Activated B cell treated with CpG ODN at 0.5 μM for 24 hours (primary cell): ENCODE results near the gene ESYT2. TPM values are rescaled to one million over a fixed set of nuclear protein-coding genes. Genes with fewer than 3 reads are reported as not detected.
"Not testable (repeated sequence)": the region's sequence is repeated elsewhere in the genome, so short reads cannot be mapped to it uniquely, and the experiment has no call there.

Experiments used
- ATAC-seq: fragments of 200-7000 bp; cut with Tn5 transposase; one replicate; pipeline ENCODE4 v1.10.0; 2021; ENCODE audit warnings: low read depth, mild to moderate bottlenecking, moderate library complexity
- CTCF ChIA-PET: fragments of 350-600 bp; sonication (Branson Sonifier 250); formaldehyde crosslinking; loops from one replicate; lab custom pipeline; 2021; ENCODE audit warnings: antibody characterized with exemption; lab: Charles Lee
- POLR2A ChIA-PET: fragments of 350-600 bp; sonication (Branson Sonifier 250); formaldehyde crosslinking; loops from one replicate; lab custom pipeline; 2021; ENCODE audit warnings: antibody characterized with exemption; lab: Charles Lee
- DNase-seq: peaks from one replicate; pipeline ENCODE4 v3.0.0; 2022
- H3K27ac Mint-ChIP-seq: one replicate; pipeline ENCODE4 v1.8.0; 2020; ENCODE audit warnings: mixed read lengths
- H3K27me3 Mint-ChIP-seq: one replicate; pipeline ENCODE4 v1.8.0; 2021; ENCODE audit warnings: mixed read lengths
- H3K36me3 Mint-ChIP-seq: one replicate; pipeline ENCODE4 v1.8.0; 2021; ENCODE audit warnings: low read depth, mixed read lengths
- H3K4me1 Mint-ChIP-seq: one replicate; pipeline ENCODE4 v1.8.0; 2021; ENCODE audit warnings: mixed read lengths
- H3K4me3 Mint-ChIP-seq: one replicate; pipeline ENCODE4 v1.8.0; 2020; ENCODE audit warnings: mild to moderate bottlenecking, mixed read lengths
- H3K9me3 Mint-ChIP-seq: one replicate; pipeline ENCODE4 v1.8.0; 2020; ENCODE audit warnings: mixed read lengths
- intact Hi-C: fragments of 100-400 bp; cut with micrococcal nuclease; formaldehyde crosslinking; loops from one replicate; pipeline ENCODE4 v1.15.1; 2024
- total RNA-seq: library from RNA; stranded (reverse); gene quantifications from 2 replicates; pipeline ENCODE4 v1.2.3, GENCODE V29; 2022
- TF ChIP-seq, protein P1 (sequence below): fragments of 200-600 bp; IDR thresholded peaks from one replicate; pipeline ENCODE4 v1.8.0; 2022; ENCODE audit warnings: antibody characterized with exemption, mild to moderate bottlenecking

ESYT2 gene
- total RNA-seq, 1 donor from 2014 or later: 21.3 TPM

DNA sequence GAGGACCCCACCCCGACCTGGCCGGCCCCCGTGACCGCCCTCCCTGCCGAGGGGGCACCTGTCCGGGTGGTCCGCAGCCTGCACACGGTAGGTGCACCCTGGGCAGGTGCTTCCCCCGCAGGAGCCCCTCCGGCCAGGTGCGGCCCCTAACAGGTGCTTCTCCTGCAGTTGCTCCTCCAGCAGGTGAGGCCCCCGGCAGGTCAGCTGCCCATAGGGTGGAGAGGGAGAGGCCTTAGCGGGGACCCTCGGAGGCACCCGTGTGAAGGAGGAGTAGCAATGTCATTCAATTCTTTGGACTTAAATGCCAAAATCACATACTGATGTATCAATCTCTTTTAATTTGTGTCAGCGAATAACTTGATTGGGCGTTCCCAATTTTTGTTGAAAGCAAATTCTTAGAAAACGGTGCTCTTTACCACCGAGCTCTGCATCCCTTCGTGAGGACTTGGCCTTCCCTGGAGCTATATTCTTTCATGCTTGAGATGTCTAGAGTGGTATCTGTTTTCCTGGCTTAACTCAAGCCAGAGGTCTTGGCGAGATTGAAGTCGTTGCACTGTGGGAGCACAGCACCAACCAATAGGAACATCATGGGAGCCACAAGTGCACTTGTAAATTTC is 124.0 kb downstream of the ESYT2 start:
- peaks cover 14% of the 10 kb centered on the region for H3K4me1 Mint-ChIP-seq
- H3K4me3 Mint-ChIP-seq: peak overlapping the region; percentile 90
- ATAC-seq (no peak), DNase-seq (no peak)
- intact Hi-C loops: loop anchor here (2.0 kb wide), 2 partner anchors 271 to 1567 kb away; partner anchors contain the start of gene UBE3C
- H3K27me3 Mint-ChIP-seq: no peaks in the 10 kb centered on the region
- peak overlapping the region; percentile 32 for H3K27ac Mint-ChIP-seq
- ChIA-PET POLR2A (interaction anchor here (1.0 to 1.8 kb wide), 5 partner anchors 9 to 164 kb away, joined by 3 to 24 read pairs (median 4); partner anchors contain the start of genes DYNC2I1 and ESYT2), CTCF (interaction anchor here (1.2 kb wide), 1 partner anchor 9 kb away, joined by 4 read pairs; no protein-coding TSS in a partner anchor)
- H3K9me3 Mint-ChIP-seq: no peaks in the 10 kb centered on the region
- TF ChIP-seq, protein P1, sequence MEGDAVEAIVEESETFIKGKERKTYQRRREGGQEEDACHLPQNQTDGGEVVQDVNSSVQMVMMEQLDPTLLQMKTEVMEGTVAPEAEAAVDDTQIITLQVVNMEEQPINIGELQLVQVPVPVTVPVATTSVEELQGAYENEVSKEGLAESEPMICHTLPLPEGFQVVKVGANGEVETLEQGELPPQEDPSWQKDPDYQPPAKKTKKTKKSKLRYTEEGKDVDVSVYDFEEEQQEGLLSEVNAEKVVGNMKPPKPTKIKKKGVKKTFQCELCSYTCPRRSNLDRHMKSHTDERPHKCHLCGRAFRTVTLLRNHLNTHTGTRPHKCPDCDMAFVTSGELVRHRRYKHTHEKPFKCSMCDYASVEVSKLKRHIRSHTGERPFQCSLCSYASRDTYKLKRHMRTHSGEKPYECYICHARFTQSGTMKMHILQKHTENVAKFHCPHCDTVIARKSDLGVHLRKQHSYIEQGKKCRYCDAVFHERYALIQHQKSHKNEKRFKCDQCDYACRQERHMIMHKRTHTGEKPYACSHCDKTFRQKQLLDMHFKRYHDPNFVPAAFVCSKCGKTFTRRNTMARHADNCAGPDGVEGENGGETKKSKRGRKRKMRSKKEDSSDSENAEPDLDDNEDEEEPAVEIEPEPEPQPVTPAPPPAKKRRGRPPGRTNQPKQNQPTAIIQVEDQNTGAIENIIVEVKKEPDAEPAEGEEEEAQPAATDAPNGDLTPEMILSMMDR: no peak
- peaks cover 2% of the 10 kb centered on the region for H3K36me3 Mint-ChIP-seq

DNA sequence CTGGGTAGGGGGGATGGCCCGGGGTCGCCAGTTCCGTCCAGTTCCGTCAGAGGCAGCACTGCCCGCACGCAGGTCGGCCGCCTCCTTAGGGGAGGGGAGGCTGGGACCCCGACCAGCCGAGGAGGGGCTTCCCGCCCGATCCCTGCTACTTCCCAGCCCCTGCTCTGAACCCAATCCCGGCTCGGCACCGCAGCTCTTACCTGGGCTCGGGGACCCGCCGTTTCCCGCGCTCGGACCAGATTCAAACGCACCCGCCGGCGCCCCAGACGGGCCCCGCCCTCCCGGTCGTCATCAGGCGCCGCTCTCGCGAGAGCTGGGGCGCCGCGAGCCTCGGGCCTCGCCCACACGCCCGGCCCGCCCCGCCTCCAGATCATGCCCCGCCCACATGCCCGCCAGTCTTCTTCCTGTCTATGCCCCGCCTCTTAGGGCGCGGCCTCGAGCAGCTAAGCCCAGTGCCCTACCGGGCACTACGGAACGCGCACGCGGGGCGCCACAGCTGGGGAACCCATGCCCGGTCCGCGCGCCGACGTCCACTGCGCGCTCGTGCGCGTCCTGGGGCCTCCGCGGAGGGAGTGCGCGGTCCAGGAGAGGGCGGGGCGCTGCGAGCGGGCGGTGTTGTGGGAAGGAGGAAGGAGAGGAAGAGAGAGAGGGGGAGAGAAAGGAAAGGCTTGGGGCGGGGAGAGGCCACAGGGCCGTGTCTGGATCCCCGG is 124.6 kb downstream of the ESYT2 start, which contains the start of gene NCAPG2:
Gene NCAPG2 (minus strand): TSS at position 281 of the 710 bp plus-strand sequence. CDS start 2,905 bp downstream, outside the sequence.
- TF ChIP-seq, protein P1: no peak
- ATAC-seq (peak; percentile 98), DNase-seq (peak; percentile 97)
- peaks cover 13% of the 10 kb centered on the region for H3K4me1 Mint-ChIP-seq
- H3K4me3 Mint-ChIP-seq: peak within 1 kb of the TSS; percentile 90
- ChIA-PET CTCF (interaction anchor here (1.2 to 1.3 kb wide), 2 partner anchors 8 to 272 kb away, joined by 4 to 5 read pairs; no protein-coding TSS in a partner anchor), POLR2A (interaction anchor here (1.0 to 1.8 kb wide), 5 partner anchors 8 to 163 kb away, joined by 3 to 24 read pairs (median 4); partner anchors contain the start of genes DYNC2I1 and ESYT2)
- no peaks in the 10 kb centered on the region for H3K27me3 Mint-ChIP-seq
- peaks cover 2% of the 10 kb centered on the region for H3K36me3 Mint-ChIP-seq
- peak within 1 kb of the TSS; percentile 69 for H3K27ac Mint-ChIP-seq
- intact Hi-C loops: loop anchor here (1.0 to 5.0 kb wide), 6 partner anchors 92 to 1566 kb away; partner anchors contain the start of genes DYNC2I1, ESYT2 and UBE3C
- H3K9me3 Mint-ChIP-seq: no peaks in the 10 kb centered on the region

DNA sequence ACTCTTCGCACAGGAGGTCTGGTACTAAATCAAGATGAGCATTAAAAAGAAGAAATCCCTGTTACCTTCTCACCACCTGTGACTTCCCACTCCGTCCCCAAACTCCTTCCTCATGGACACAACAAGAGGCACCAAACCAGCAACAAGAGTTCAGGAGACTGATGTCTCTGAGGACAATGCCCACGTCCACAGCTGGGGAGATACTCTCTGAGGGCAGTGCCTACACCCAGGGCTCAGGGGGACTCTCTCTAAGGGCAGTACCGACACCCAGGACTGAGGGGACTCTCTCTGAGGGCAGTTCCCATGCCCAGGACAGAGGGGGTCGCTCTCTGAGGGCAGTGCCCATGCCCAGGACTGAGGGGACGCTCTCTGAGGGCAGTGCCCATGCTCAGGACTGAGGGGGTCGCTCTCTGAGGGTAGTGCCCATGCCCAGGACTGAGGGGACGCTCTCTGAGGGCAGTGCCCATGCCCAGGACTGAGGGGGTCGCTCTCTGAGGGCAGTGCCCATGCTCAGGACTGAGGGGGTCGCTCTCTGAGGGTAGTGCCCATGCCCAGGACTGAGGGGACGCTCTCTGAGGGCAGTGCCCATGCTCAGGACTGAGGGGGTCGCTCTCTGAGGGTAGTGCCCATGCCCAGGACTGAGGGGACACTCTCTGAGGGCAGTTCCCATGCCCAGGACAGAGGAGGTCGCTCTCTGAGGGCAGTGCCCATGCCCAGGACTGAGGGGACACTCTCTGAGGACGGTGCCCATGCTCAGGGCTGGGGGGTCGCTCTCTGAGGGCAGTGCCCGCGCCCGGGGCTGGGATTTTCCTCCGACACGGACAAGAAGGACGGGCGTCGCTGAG is 125.4 kb downstream of the ESYT2 start:
- not testable (repeated sequence) for H3K27me3 Mint-ChIP-seq, H3K9me3 Mint-ChIP-seq, DNase-seq, ATAC-seq, H3K36me3 Mint-ChIP-seq
- Mint-ChIP-seq H3K27ac (peak overlapping the region; percentile 18), H3K4me1 (peaks cover 13% of the 10 kb centered on the region), H3K4me3 (peak overlapping the region; percentile 90)
- ChIA-PET CTCF (interaction anchor here (1.2 to 1.3 kb wide), 2 partner anchors 8 to 273 kb away, joined by 4 to 5 read pairs; no protein-coding TSS in a partner anchor), POLR2A (interaction anchor here (1.6 to 1.8 kb wide), 3 partner anchors 12 to 152 kb away, joined by 3 to 24 read pairs (median 6); partner anchors contain the start of genes DYNC2I1 and ESYT2)
- intact Hi-C loops: loop anchor here (1.0 to 5.0 kb wide), 6 partner anchors 92 to 1565 kb away; partner anchors contain the start of genes DYNC2I1, ESYT2 and UBE3C

DNA sequence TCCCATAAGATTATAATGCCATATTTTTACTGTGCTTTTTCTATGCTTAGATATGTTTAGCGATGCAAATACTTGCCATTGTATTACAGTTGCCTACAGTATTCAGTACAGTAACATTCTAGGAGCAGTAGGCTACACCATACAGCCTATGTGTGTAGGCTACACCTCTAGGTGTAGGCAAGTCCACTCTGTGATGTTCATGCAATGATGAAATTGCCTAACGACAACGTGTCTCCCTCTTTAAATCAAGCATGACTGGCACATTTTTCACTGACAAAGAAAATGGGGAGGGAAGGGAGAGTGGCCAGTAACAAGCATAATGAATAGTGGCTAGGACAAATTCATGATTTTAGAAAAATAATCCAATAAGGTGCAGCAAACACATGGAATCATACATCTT is 126.4 kb downstream of the ESYT2 start:
- no peak for ATAC-seq
- TF ChIP-seq, protein P1: no peak
- Mint-ChIP-seq H3K27me3 (no peaks in the 10 kb centered on the region), H3K4me3 (peak overlapping the region; percentile 3), H3K36me3 (peaks cover 4% of the 10 kb centered on the region), H3K27ac (no peak overlapping the region), H3K4me1 (peaks cover 13% of the 10 kb centered on the region), H3K9me3 (no peaks in the 10 kb centered on the region)
- CTCF ChIA-PET: no interaction called here
- no peak for DNase-seq
- POLR2A ChIA-PET: no interaction called here
- intact Hi-C loops: loop anchor here (5.0 kb wide), 1 partner anchor 91 kb away; no protein-coding TSS in a partner anchor

- TF ChIP-seq, protein P1: no peak
- DNase-seq (no peak), ATAC-seq (no peak)
- POLR2A ChIA-PET: no interaction called here
- H3K4me1 Mint-ChIP-seq: peaks cover 13% of the 10 kb centered on the region
- H3K27me3 Mint-ChIP-seq: no peaks in the 10 kb centered on the region
- H3K36me3 Mint-ChIP-seq: peaks cover 4% of the 10 kb centered on the region
- no peak overlapping the region for H3K27ac Mint-ChIP-seq
- intact Hi-C loops: loop anchor here (5.0 kb wide), 1 partner anchor 90 kb away; no protein-coding TSS in a partner anchor
- H3K9me3 Mint-ChIP-seq: no peaks in the 10 kb centered on the region
- no peak overlapping the region for H3K4me3 Mint-ChIP-seq
- CTCF ChIA-PET: no interaction called here
These were observed 127.1 kb downstream of the ESYT2 start for GRCh38 chr7:158702196-158702595.
